Measurements from ENCODE around the gene ZMIZ1.

ZMIZ1 gene

DNA sequence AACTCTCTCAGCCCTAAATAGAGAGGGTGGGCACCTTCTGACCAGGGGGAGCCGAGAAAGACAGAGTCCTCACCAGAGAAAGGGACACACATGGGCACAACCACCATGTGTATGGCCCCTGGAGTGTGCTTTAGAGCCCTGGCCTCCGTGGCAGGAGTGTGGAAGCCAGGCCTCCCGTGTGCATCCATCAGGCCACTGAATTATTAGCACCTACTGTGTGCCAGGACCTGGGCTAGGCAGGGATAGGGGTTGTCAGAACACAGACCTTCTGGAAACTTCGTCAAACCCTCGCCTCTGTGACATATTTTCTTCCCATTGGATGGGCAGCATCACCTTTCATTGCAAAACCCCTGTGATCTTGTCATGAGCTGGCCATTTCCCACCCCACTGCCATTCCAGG lies 78.5 kb downstream of the ZMIZ1 start:
- TF ChIP-seq, protein P1, sequence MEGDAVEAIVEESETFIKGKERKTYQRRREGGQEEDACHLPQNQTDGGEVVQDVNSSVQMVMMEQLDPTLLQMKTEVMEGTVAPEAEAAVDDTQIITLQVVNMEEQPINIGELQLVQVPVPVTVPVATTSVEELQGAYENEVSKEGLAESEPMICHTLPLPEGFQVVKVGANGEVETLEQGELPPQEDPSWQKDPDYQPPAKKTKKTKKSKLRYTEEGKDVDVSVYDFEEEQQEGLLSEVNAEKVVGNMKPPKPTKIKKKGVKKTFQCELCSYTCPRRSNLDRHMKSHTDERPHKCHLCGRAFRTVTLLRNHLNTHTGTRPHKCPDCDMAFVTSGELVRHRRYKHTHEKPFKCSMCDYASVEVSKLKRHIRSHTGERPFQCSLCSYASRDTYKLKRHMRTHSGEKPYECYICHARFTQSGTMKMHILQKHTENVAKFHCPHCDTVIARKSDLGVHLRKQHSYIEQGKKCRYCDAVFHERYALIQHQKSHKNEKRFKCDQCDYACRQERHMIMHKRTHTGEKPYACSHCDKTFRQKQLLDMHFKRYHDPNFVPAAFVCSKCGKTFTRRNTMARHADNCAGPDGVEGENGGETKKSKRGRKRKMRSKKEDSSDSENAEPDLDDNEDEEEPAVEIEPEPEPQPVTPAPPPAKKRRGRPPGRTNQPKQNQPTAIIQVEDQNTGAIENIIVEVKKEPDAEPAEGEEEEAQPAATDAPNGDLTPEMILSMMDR (conservative IDR thresholded peaks at IDR 0.05; ENCODE audit: low read length): no peak
- TF ChIP-seq EZH2phosphoT487 (IDR thresholded peaks at IDR 0.05; ENCODE audit: borderline replicate concordance): no peak
- Histone ChIP-seq H4K20me1 (ENCODE audit: insufficient read depth, low read length, poor library complexity, severe bottlenecking) (peaks cover 26% of the 10 kb centered on the region), H3K36me3 (ENCODE audit: insufficient read depth, low read length) (peaks cover 72% of the 10 kb centered on the region; the same call in 1 of the 2 replicates), H3K4me1 (ENCODE audit: insufficient read depth, low read length, poor library complexity, severe bottlenecking) (peaks cover 87% of the 10 kb centered on the region), H3K4me3 (ENCODE audit: low read length, poor library complexity, severe bottlenecking) (no peak overlapping the region), H3F3A (ENCODE audit: low read depth) (no peaks in the 10 kb centered on the region), H3K4me2 (ENCODE audit: low read depth, low read length, poor library complexity, severe bottlenecking) (peak overlapping the region; percentile 7), H3K9me3 (ENCODE audit: insufficient read depth, low read depth, low read length) (no peaks in the 10 kb centered on the region), H2AFZ (ENCODE audit: low read length) (no peak overlapping the region), H3K9ac (ENCODE audit: low read depth, low read length, poor library complexity, severe bottlenecking) (peak overlapping the region; percentile 40), H3K9me2 (replicated peaks; ENCODE audit: low read depth, low read length) (no peaks in the 10 kb centered on the region), H3K79me2 (ENCODE audit: insufficient read depth, low read length) (peaks cover 100% of the 10 kb centered on the region), H3K27me3 (ENCODE audit: insufficient read depth, low read length, poor library complexity, severe bottlenecking) (no peaks in the 10 kb centered on the region)

DNA sequence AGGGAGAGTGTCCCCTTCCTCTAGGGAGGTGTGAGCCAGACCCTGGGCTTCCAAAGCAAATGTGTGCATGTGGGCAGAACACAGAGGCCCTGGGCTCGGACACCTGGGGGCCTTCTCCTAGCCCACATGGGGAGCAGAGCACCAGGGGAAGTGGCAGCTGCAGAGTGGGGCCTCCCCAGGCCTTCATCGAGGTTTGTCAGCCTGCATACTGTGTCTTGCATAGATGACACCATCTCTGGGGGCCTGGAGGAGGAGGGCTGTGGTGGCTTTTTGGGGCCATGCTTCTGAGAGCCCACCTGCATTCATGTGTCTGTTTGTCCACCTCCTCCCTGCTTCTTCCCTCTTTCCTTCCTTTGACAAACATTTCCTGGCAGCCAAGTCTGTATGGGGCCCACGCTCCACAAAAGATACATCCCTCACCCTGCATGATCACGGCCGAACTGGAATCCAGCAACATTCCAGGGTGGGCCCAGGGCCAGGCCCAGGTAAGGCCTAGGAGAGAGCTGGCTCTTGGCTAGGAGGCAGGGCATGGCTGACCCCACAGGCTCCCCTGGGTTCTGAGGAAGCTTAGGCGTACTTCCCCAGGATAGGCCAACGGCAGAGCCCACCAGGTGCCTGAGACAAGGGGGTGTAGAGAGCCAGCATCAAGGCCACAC lies 79.2 kb downstream of the ZMIZ1 start:
- Histone ChIP-seq H3K4me2 (ENCODE audit: low read depth, low read length, poor library complexity, severe bottlenecking) (peak overlapping the region; percentile 7), H3K4me1 (ENCODE audit: insufficient read depth, low read length, poor library complexity, severe bottlenecking) (peaks cover 82% of the 10 kb centered on the region), H3K9ac (ENCODE audit: low read depth, low read length, poor library complexity, severe bottlenecking) (peak overlapping the region; percentile 40), H3K9me3 (ENCODE audit: insufficient read depth, low read depth, low read length) (no peaks in the 10 kb centered on the region), H3K9me2 (replicated peaks; ENCODE audit: low read depth, low read length) (no peaks in the 10 kb centered on the region), H3K4me3 (ENCODE audit: low read length, poor library complexity, severe bottlenecking) (no peak overlapping the region), H3K27me3 (ENCODE audit: insufficient read depth, low read length, poor library complexity, severe bottlenecking) (no peaks in the 10 kb centered on the region), H3K79me2 (ENCODE audit: insufficient read depth, low read length) (peaks cover 100% of the 10 kb centered on the region), H3K36me3 (ENCODE audit: insufficient read depth, low read length) (peaks cover 70% of the 10 kb centered on the region; the same call in 1 of the 2 replicates), H3F3A (ENCODE audit: low read depth) (no peaks in the 10 kb centered on the region), H4K20me1 (ENCODE audit: insufficient read depth, low read length, poor library complexity, severe bottlenecking) (peaks cover 27% of the 10 kb centered on the region), H2AFZ (ENCODE audit: low read length) (no peak overlapping the region)
- TF ChIP-seq, protein P1 (conservative IDR thresholded peaks at IDR 0.05; ENCODE audit: low read length): no peak
- TF ChIP-seq EZH2phosphoT487 (IDR thresholded peaks at IDR 0.05; ENCODE audit: borderline replicate concordance): no peak

DNA sequence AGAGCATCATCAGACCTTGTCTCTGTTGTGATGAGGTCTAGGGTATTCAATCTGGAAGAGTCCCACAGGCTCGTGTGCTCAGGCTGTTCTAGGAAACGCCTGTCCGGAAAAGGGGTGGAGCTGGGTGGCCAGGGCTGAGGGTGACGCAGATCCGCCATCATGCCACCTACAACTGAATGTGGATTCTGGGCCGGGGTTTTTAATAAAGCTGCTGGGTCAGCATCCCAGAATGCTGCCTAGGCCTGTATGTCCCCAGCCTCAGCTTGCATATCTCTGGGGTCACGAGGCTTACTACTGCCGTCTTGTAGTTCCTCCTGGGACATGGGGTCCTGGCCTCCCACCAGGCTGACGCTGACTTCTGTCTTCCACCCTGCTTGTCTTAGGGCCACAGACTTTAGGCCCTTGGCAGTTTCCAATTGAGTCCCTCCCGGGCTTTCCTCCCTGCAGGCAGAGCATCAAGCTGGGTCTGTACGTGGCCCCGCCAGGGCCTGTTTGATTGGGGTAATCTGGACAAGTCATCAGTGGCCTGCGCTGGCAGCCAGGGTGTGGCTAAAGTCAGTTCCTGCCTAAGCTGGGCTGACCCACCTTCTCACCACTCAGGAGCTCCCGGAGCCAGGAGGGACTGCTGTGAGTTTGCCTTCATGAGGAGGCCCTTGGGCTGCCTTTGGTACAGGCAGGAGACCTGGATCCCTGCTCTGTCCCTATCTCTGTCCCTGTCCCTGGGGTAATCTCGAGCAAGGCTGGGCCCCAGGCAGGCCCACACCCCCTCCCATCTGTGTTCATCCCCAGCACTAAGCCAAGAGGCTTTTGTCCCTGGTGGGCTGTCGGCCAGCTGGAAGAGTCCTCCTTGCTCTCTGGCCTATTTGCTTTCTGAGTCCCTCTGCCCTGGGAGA lies 79.9 kb downstream of the ZMIZ1 start:
- no peak overlapping the region for H2AFZ ChIP-seq (ENCODE audit: low read length)
- peaks cover 100% of the 10 kb centered on the region for H3K79me2 ChIP-seq (ENCODE audit: insufficient read depth, low read length)
- H3K9me2 ChIP-seq (replicated peaks; ENCODE audit: low read depth, low read length): no peaks in the 10 kb centered on the region
- H3K4me2 ChIP-seq (ENCODE audit: low read depth, low read length, poor library complexity, severe bottlenecking): peak overlapping the region; percentile 50
- H3K4me3 ChIP-seq (ENCODE audit: low read length, poor library complexity, severe bottlenecking): no peak overlapping the region
- H3K9ac ChIP-seq (ENCODE audit: low read depth, low read length, poor library complexity, severe bottlenecking): peak overlapping the region; percentile 59
- no peaks in the 10 kb centered on the region for H3K27me3 ChIP-seq (ENCODE audit: insufficient read depth, low read length, poor library complexity, severe bottlenecking)
- H4K20me1 ChIP-seq (ENCODE audit: insufficient read depth, low read length, poor library complexity, severe bottlenecking): peaks cover 27% of the 10 kb centered on the region
- no peaks in the 10 kb centered on the region for H3F3A ChIP-seq (ENCODE audit: low read depth)
- H3K4me1 ChIP-seq (ENCODE audit: insufficient read depth, low read length, poor library complexity, severe bottlenecking): peaks cover 74% of the 10 kb centered on the region
- no peaks in the 10 kb centered on the region for H3K9me3 ChIP-seq (ENCODE audit: insufficient read depth, low read depth, low read length)
- no peak for TF ChIP-seq EZH2phosphoT487 (IDR thresholded peaks at IDR 0.05; ENCODE audit: borderline replicate concordance)
- TF ChIP-seq, protein P1 (conservative IDR thresholded peaks at IDR 0.05; ENCODE audit: low read length): no peak
- H3K36me3 ChIP-seq (ENCODE audit: insufficient read depth, low read length): peaks cover 70% of the 10 kb centered on the region; the same call in 1 of the 2 replicates

Measured in Loucy (cell line).